PFSK-1 (cell line): Measurements from ENCODE around the gene BTNL8.

Source experiments
- FOXP2 ChIP-seq: optimal IDR thresholded peaks from 2 replicates; pipeline ENCODE3; 2011; ENCODE audit warnings: borderline replicate concordance, control low read depth, inconsistent platforms; ENCODE audit not compliant: insufficient read depth; ENCODE audit errors: extremely low read length, extremely low read depth
- POLR2AphosphoS5 ChIP-seq: IDR thresholded peaks from 2 replicates; pipeline ENCODE4 v1.6.1; 2012; ENCODE audit warnings: low read depth, mild to moderate bottlenecking, control low read depth, low read length, moderate library complexity
- SIN3A ChIP-seq: IDR thresholded peaks from 2 replicates; pipeline ENCODE4 v1.6.1; 2012; ENCODE audit warnings: mild to moderate bottlenecking, low read length, moderate library complexity, borderline replicate concordance; ENCODE audit not compliant: insufficient read depth
- TAF1 ChIP-seq: IDR thresholded peaks from 2 replicates; pipeline ENCODE4 v1.6.1; 2012; ENCODE audit warnings: low read length, control low read depth, borderline replicate concordance; ENCODE audit not compliant: insufficient read depth
- TF ChIP-seq, protein P1 (sequence below), 2 experiments: IDR thresholded peaks; 2 replicates each; pipeline versions ENCODE4 v1.6.1 to v1.8.0; 2011 to 2012; ENCODE audit warnings: low read depth in 2 of 2, low read length in 2 of 2, control low read depth in 1 of 2, inconsistent platforms in 1 of 2, mild to moderate bottlenecking in 1 of 2, moderate library complexity in 1 of 2; ENCODE audit not compliant: insufficient read depth in 1 of 2

BTNL8 gene

DNA sequence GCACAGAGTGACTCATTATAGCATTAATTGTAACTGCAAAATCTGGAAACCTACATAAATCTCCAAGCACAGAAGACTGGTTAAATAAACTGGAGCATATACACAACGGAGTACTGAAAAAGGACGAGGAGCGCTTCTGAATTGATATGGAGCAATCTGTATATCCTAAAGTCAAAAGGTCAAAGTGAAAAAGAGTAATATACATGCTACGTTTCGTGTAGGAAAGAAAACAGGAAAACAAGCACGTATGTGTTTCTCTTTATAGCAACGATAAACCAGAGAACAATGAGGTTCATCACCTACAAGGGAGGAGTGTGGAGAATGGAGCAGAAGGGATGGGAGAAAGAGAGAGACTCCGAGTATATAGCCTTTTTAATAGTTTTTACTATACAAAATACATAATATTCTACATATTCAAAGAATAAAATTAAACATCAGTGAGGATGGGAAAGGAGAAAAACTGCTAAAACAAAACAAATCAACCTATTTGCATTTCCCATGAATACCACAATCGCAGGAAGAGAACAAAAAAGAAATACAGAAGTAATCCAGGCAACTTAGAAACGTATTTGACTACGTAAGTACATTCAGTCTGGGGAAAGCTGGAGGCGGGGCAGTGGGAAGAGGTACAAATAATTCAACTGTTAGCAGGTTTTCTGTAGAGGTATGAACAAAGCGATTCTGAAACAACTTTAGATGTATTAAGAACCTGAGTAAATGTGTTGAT lies 45.7 kb upstream of the BTNL8 start:
- TF ChIP-seq FOXP2 = no peak

DNA sequence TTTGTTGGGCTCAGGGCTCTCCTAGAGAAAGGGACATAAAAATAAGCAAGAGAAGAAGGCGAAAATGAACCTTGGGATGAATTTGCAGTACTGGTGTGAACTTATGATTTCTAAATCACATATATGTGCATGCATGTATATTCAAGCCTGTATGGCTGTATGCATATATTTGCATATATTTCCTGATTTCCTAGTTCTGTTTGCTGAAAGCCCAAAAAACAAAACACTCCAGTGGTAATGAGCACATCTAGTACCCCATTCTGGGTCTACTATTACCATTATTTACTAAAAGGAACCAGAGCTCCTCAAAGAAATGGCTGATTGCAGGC lies 45.1 kb upstream of the BTNL8 start:
- TF ChIP-seq POLR2AphosphoS5 (no peak), TAF1 (no peak), FOXP2 (no peak), SIN3A (no peak)
- TF ChIP-seq, protein P1, sequence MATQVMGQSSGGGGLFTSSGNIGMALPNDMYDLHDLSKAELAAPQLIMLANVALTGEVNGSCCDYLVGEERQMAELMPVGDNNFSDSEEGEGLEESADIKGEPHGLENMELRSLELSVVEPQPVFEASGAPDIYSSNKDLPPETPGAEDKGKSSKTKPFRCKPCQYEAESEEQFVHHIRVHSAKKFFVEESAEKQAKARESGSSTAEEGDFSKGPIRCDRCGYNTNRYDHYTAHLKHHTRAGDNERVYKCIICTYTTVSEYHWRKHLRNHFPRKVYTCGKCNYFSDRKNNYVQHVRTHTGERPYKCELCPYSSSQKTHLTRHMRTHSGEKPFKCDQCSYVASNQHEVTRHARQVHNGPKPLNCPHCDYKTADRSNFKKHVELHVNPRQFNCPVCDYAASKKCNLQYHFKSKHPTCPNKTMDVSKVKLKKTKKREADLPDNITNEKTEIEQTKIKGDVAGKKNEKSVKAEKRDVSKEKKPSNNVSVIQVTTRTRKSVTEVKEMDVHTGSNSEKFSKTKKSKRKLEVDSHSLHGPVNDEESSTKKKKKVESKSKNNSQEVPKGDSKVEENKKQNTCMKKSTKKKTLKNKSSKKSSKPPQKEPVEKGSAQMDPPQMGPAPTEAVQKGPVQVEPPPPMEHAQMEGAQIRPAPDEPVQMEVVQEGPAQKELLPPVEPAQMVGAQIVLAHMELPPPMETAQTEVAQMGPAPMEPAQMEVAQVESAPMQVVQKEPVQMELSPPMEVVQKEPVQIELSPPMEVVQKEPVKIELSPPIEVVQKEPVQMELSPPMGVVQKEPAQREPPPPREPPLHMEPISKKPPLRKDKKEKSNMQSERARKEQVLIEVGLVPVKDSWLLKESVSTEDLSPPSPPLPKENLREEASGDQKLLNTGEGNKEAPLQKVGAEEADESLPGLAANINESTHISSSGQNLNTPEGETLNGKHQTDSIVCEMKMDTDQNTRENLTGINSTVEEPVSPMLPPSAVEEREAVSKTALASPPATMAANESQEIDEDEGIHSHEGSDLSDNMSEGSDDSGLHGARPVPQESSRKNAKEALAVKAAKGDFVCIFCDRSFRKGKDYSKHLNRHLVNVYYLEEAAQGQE (IDR thresholded peaks at IDR 0.05; ENCODE audit: insufficient read depth in 1 of 2, low read depth in 2 of 2, low read length in 2 of 2) = no peak

DNA sequence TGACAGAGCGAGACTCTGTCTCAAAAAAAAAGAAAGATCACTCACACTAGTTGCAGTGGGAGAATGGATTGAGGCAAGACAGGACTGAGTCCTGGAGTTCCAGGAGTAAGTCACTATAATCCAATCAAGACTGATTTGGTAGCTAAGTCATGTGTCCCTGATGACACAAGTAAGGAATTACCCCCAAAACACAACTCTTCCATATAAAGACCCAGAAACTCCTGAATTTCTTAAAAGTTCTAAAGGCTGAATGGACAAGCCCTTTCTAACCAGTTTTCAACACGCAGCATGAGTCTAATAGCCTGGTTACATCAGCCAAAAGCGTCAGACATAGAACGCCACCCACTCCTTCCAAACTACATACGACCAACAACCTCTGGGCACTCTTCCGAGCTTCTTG lies 40.4 kb upstream of the BTNL8 start:
- no peak for TF ChIP-seq FOXP2
- no peak for TF ChIP-seq SIN3A

DNA sequence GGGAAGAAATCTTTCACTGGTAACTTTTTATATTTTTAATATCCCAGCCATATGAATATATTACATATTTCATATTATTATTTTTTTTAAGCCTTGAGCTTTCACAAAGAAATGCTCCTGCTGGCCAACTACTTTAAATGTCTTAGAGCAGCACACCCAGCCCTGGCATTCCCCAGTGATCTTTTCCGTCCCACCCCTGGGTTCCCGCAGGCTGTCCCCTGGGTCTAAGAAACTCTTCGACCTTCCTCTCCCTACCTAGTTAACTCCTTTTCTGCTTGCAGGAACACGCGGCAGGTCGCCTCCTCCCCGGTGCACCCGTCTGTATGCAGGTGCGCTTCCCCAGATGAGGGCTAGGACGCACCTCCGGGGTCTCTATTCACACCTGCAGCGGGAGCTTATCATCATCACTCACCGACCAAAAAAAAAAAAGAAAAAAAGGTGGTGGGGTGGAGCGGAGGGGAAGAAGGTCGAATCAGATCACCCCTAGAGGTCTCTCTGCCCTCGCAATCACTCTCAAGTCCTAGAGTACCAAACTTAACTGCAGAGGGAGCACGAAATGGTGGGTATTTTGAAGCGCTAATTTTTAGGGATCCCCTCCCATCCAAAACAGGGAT lies 38.6 kb upstream of the BTNL8 start:
- TF ChIP-seq, protein P1 (IDR thresholded peaks at IDR 0.05; ENCODE audit: insufficient read depth in 1 of 2, low read depth in 2 of 2, low read length in 2 of 2) = no peak
- no peak for TF ChIP-seq SIN3A
- no peak for TF ChIP-seq POLR2AphosphoS5
- TF ChIP-seq FOXP2 = no peak

DNA sequence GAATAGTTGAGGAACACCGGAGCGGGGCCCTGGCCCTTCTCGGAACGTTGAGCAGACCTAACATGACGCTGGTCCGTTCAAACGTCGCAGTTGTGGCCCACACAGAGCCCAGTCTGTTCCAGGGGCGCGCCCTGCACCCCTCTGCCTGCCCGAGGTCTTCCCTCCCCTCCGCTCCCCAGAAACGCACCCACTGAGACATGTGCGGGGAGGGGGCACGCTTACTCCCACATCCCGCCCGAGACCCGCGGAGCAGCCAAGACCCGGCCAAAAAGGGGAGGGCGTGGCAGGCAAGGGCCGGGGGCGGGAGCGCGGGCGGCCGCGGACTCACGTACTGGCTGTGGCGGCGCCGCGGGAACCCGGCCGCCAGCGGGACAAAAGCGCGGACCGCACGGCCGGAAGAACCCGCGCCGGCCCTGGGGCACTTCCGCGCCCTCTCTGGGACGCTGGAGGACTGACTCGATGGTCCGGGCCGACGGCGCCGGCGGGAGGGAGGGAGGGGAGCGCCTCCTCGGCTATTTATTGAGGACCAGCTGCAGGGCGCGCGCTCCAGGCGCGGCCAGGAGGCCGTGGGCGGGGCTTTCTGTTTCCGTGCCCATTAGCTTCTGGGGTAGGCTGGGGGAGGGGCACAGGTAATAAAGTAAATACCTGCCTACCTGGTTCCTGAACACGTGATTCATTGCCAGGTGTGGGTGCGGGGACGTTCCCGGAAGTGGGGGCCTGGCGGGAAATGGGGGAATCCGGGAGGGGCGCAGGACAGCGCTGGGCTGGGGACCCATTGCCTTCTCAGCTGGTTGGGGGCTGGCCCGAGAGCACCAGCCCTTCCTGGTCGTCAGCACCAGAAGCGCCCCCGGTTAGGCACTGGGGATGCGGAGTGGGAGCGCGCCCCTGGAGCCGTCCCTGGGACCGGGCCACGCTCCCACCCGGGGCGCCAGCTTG lies 37.8 kb upstream of the BTNL8 start, which contains the start of gene ZFP62:
ZFP62 (minus strand) TSS at position 390 of the 936 bp plus-strand sequence; CDS start at position 333, 57 bp downstream.
- TF ChIP-seq, protein P1 (IDR thresholded peaks at IDR 0.05; ENCODE audit: insufficient read depth in 1 of 2, low read depth in 2 of 2, low read length in 2 of 2) = 0 out of 4 replicates have a peak, but pooled peaks of 1 of the 2 experiments have one; percentile 31
- no peak for TF ChIP-seq SIN3A
- peak; percentile 58 for TF ChIP-seq POLR2AphosphoS5
- TF ChIP-seq TAF1 = no peak
- peak; percentile 57 for TF ChIP-seq FOXP2

DNA sequence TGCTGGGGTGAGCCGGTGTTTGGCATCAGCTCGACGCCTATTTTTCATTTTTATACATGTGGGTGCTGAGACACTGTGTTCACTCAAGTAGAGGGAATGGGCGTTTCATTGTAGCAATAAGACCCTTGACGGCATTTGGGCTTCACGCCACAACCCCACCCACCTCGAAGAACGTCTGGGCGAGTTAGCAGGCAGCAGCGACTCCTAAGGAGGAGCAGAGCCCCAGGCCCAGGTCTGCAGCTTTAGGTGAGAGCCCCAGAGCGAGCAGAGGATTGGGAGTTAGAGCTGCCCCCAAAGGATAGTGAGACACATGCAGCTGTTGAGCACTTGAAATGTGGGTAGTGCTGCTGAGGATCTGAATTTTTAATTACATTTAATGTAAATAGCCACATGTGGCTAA lies 36.3 kb upstream of the BTNL8 start:
- no peak for TF ChIP-seq TAF1
